Testis (tissue), 2 donors: ENCODE measurements around the gene KIF6.

Source experiments
- CTCF ChIP-seq, 3 experiments: fragments of 450-650 bp in 2 of 3; fragments of 200-600 bp in 1 of 3; sonication (generic) in 1 of 3; IDR thresholded peaks; one replicate each; pipeline ENCODE4 v1.5.1; 2016 to 2019; ENCODE audit warnings: antibody characterized with exemption in 3 of 3, mild to moderate bottlenecking in 2 of 3, moderate library complexity in 1 of 3
- POLR2A ChIP-seq: fragments of 450-650 bp; IDR thresholded peaks from one replicate; pipeline ENCODE4 v1.6.1; 2017; ENCODE audit warnings: antibody characterized with exemption, mild to moderate bottlenecking, moderate library complexity

- no peak for TF ChIP-seq POLR2A
- no peak for TF ChIP-seq CTCF (IDR thresholded peaks at IDR 0.05)
Observed at GRCh38 chr6:39341352-39341751, 383.9 kb downstream of the KIF6 start.
